Measurements from ENCODE around the gene USPL1.

USPL1 gene

DNA sequence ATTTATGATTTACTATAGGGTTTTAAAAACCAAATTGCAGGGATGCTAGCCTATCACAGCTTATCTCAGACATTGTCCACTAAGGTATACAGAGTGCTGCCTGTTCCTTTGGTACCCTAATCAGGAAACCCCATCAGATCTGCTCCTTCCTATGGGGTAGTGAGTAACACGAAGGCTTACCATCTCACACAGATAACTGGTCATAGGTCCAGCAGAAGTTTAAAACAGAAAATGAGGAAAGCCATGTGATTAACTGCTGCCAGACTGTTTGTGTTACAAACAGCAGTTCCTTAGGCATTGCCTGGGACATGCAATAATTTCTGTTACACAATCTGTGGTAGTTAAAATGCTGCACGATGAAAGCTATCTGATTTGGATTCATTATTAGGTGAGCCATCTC is 64.1 kb downstream of the USPL1 start:
- DNase-seq (ENCODE audit: insufficient read length, low spot score) (no peak), FAIRE-seq (no peak)
- TF ChIP-seq PAX5 (IDR thresholded peaks at IDR 0.05; ENCODE audit: insufficient read depth, low read length, severe bottlenecking) = no peak

GRCh38 chr13:30685320-30685859 is 67.7 kb downstream of the USPL1 start:
- FAIRE-seq (no peak), DNase-seq (ENCODE audit: insufficient read length, low spot score) (no peak)
- TF ChIP-seq TAF1 (IDR thresholded peaks at IDR 0.05; ENCODE audit: low read depth, low read length) = no peak
- no peak for TF ChIP-seq POU2F2 (IDR thresholded peaks at IDR 0.05; ENCODE audit: low read depth, low read length)
- TF ChIP-seq POLR2A (IDR thresholded peaks at IDR 0.05; ENCODE audit: low read depth, low read length) = no peak
- no peak for TF ChIP-seq PAX5 (IDR thresholded peaks at IDR 0.05; ENCODE audit: insufficient read depth, low read length, severe bottlenecking)
- TF ChIP-seq SPI1 (IDR thresholded peaks at IDR 0.05; ENCODE audit: low read depth, low read length) = no peak
- no peak for TF ChIP-seq POLR2AphosphoS5 (IDR thresholded peaks at IDR 0.05; ENCODE audit: low read depth, low read length)

DNA sequence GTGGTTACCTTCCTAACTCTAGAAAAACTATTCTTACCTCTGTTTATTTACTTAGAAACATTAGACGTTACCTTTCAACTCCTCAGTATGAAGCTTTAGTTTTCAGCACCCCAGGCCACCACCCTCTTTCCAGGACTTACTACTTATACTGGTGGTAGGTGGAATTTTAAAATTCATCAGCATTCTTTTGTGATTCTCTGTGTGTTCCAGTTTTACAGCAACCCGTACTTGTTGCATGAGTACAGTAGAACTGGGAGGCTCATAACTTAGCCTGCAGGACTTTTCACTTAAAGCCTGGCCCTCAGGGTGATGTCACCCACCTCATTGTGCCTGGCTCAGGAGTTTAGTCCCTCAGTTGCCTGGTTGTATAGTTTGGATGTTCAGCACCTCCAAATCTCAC is 68.3 kb downstream of the USPL1 start:
- no peak for TF ChIP-seq PAX5 (IDR thresholded peaks at IDR 0.05; ENCODE audit: insufficient read depth, low read length, severe bottlenecking)
- TF ChIP-seq POLR2A (IDR thresholded peaks at IDR 0.05; ENCODE audit: low read depth, low read length) = no peak
- TF ChIP-seq POLR2AphosphoS5 (IDR thresholded peaks at IDR 0.05; ENCODE audit: low read depth, low read length) = no peak
- TF ChIP-seq POU2F2 (IDR thresholded peaks at IDR 0.05; ENCODE audit: low read depth, low read length) = no peak
- no peak for TF ChIP-seq SPI1 (IDR thresholded peaks at IDR 0.05; ENCODE audit: low read depth, low read length)
- TF ChIP-seq TAF1 (IDR thresholded peaks at IDR 0.05; ENCODE audit: low read depth, low read length) = no peak
- no peak for FAIRE-seq

GRCh38 chr13:30687601-30688000 is 69.9 kb downstream of the USPL1 start:
- no peak for FAIRE-seq
- no peak for TF ChIP-seq POLR2A (IDR thresholded peaks at IDR 0.05; ENCODE audit: low read depth, low read length)
- no peak for TF ChIP-seq POLR2AphosphoS5 (IDR thresholded peaks at IDR 0.05; ENCODE audit: low read depth, low read length)
- no peak for TF ChIP-seq PAX5 (IDR thresholded peaks at IDR 0.05; ENCODE audit: insufficient read depth, low read length, severe bottlenecking)
- no peak for TF ChIP-seq POU2F2 (IDR thresholded peaks at IDR 0.05; ENCODE audit: low read depth, low read length)
- TF ChIP-seq SPI1 (IDR thresholded peaks at IDR 0.05; ENCODE audit: low read depth, low read length) = no peak
- TF ChIP-seq TAF1 (IDR thresholded peaks at IDR 0.05; ENCODE audit: low read depth, low read length) = no peak
- no peak for DNase-seq (ENCODE audit: insufficient read length, low spot score)

More for the DNA sequence above, 68.3 kb downstream of the USPL1 start:
- DNase-seq (ENCODE audit: insufficient read length, low spot score) = no peak

GRCh38 chr13:30689752-30690151 is 72.0 kb downstream of the USPL1 start:
- TF ChIP-seq POLR2A (IDR thresholded peaks at IDR 0.05; ENCODE audit: low read depth, low read length) (no peak), SPI1 (IDR thresholded peaks at IDR 0.05; ENCODE audit: low read depth, low read length) (no peak), POLR2AphosphoS5 (IDR thresholded peaks at IDR 0.05; ENCODE audit: low read depth, low read length) (no peak), POU2F2 (IDR thresholded peaks at IDR 0.05; ENCODE audit: low read depth, low read length) (no peak), PAX5 (IDR thresholded peaks at IDR 0.05; ENCODE audit: insufficient read depth, low read length, severe bottlenecking) (no peak), TAF1 (IDR thresholded peaks at IDR 0.05; ENCODE audit: low read depth, low read length) (no peak)
- FAIRE-seq (no peak), DNase-seq (ENCODE audit: insufficient read length, low spot score) (no peak)

- no peak for TF ChIP-seq POLR2AphosphoS5 (IDR thresholded peaks at IDR 0.05; ENCODE audit: low read depth, low read length)
- TF ChIP-seq SPI1 (IDR thresholded peaks at IDR 0.05; ENCODE audit: low read depth, low read length) = peak; percentile 63
- no peak for DNase-seq (ENCODE audit: insufficient read length, low spot score)
These were observed 72.8 kb downstream of the USPL1 start for GRCh38 chr13:30690282-30691188.

GRCh38 chr13:30692113-30692512 is 74.4 kb downstream of the USPL1 start:
- no peak for DNase-seq (ENCODE audit: insufficient read length, low spot score)
- no peak for FAIRE-seq
- TF ChIP-seq POLR2AphosphoS5 (IDR thresholded peaks at IDR 0.05; ENCODE audit: low read depth, low read length) (no peak), POU2F2 (IDR thresholded peaks at IDR 0.05; ENCODE audit: low read depth, low read length) (no peak), POLR2A (IDR thresholded peaks at IDR 0.05; ENCODE audit: low read depth, low read length) (no peak), TAF1 (IDR thresholded peaks at IDR 0.05; ENCODE audit: low read depth, low read length) (no peak), SPI1 (IDR thresholded peaks at IDR 0.05; ENCODE audit: low read depth, low read length) (no peak)

More at GRCh38 chr13:30690282-30691188, 72.8 kb downstream of the USPL1 start:
- no peak for FAIRE-seq

- no peak for TF ChIP-seq POU2F2 (IDR thresholded peaks at IDR 0.05; ENCODE audit: low read depth, low read length)
- peak; percentile 55 for TF ChIP-seq SPI1 (IDR thresholded peaks at IDR 0.05; ENCODE audit: low read depth, low read length)
- TF ChIP-seq PAX5 (IDR thresholded peaks at IDR 0.05; ENCODE audit: insufficient read depth, low read length, severe bottlenecking) = no peak
- FAIRE-seq (no peak), DNase-seq (ENCODE audit: insufficient read length, low spot score) (no peak)
These were observed 78.8 kb downstream of the USPL1 start for GRCh38 chr13:30696278-30697176.

DNA sequence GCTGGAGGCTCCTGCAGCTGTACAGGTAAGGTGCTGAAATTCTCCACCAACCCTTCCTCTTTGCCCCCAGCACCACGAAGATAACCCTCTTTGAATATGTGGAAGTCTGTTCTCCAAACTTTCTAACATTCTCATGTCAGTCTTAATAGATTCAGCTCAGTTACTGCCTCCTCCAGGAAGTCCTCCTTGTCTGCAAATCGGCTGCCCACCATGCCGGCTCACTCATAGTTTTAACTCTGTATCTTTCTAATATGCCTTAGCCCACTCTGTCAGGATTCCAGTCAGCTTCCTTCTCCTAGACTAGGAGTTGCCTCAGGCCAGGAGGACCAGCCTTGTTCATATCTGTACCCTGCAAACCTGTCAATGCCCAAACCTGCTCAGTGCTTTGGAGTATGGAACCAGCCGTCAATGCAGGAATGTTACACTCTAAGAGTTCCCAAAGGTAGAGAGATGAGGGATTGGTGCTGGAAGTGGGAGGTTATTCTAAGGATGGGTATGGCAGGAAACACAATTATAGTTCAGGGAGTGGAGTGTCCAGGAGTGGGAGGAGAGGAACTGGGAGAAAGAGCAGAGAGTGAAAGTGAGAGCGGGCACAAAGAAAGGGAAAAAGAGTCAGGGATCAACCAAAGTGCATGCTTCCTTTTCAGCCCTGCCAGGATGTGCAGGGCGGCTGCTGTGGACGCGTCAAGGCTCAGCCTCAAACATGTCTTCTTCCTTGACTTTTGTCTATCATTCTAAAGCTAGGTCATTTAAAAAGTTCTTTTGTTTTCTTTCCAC is 79.6 kb downstream of the USPL1 start:
- DNase-seq (ENCODE audit: insufficient read length, low spot score) = no peak
- no peak for FAIRE-seq
- TF ChIP-seq POLR2A (IDR thresholded peaks at IDR 0.05; ENCODE audit: low read depth, low read length) (no peak), SPI1 (IDR thresholded peaks at IDR 0.05; ENCODE audit: low read depth, low read length) (no peak)
